ENCODE results near the gene LAMTOR2. TPM values are rescaled to one million over a fixed set of nuclear protein-coding genes. Genes with fewer than 3 reads are reported as not detected.

The LAMTOR2 gene
- total and polyA plus RNA-seq, 2 of the 4 experiments (the other 2 are of a cell fraction), result 50.0 to 89.0 TPM

DNA sequence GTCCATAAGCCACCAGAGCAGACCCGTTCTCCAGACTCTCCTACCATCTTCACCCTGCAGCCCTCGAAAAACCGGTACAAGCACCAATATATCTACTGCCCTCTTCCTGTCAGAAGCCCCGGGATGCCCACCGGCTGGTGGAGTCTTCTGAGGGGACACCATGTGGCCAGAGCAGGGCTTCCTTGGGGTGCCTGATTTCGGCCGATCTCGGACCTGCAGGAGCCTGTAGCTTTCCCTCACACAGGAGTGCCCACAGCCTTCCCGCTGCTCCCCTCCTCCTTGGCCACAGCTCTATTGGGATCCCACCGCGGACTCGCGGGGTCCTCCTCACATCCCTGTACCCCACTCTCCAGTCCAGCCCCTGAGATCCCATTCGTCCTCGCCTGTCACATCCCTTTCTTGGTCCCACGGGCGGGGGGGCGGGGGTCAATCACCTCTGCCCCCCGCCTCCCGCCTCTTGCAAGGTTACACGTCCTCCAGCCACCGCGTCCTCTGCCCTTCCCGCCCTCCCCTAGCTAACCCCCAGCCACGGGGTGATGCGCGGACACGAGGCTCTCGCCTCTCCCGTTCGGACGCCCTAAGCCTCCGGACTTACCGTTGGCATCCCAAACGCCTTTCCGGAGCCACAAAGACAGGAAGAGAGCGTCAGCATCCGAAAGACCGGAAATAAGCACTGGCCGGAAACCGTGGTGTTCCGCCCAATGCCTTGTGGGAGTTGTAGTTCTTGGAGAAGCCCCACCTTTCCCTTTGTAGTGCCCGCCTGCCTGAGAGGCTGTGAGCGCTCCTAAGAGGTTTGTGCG is 34.1 kb upstream of the LAMTOR2 start, which contains the start of gene SSR2:
TSS of gene SSR2 (minus strand) at position 659 of the 800 bp plus-strand sequence. CDS start 784 bp downstream, outside the sequence.
- H2BK15ac ChIP-seq (ENCODE audit: low read depth, low read length), result no peak within 1 kb of the TSS
- dilution Hi-C loops (cut with HindIII; ENCODE audit: low sequenced_read_pairs, unreplicated experiment) (no loop called here), intact Hi-C loops (cut with micrococcal nuclease) (no loop called here), in situ Hi-C loops (cut with MboI; ENCODE audit: low sequenced_read_pairs) (no loop called here)
- H3K56ac ChIP-seq (ENCODE audit: extremely low read depth, insufficient read depth, low read length), result no peak within 1 kb of the TSS; the same call in 1 of the 2 replicates
- H4K20me1 ChIP-seq (ENCODE audit: insufficient read depth, low read length), result no peaks in the 10 kb centered on the region
- no peak within 1 kb of the TSS for H2BK20ac ChIP-seq (ENCODE audit: low read depth, low read length)
- peak within 1 kb of the TSS; percentile 78 for H3K4me2 ChIP-seq (ENCODE audit: low read depth, low read length)
- H4K5ac ChIP-seq (ENCODE audit: low read depth, low read length), result no peak within 1 kb of the TSS
- H4K8ac ChIP-seq (ENCODE audit: low read depth in 2 of 2, low read length in 2 of 2), result peak within 1 kb of the TSS; percentile 7 to 90; a peak in 3 of 4 replicates
- peak; percentile 95 for ATAC-seq (ENCODE audit: low read depth)
- peak within 1 kb of the TSS; percentile 92 for H2AK5ac ChIP-seq (ENCODE audit: low read depth, low read length)
- peak within 1 kb of the TSS; percentile 85 for H2BK5ac ChIP-seq (ENCODE audit: low read depth, low read length, poor library complexity, severe bottlenecking)
- BruUV-seq (replicated peaks), result no TSS peak
- H3K9ac ChIP-seq (ENCODE audit: low read depth, low read length), result peak within 1 kb of the TSS; percentile 70
- H3K14ac ChIP-seq (replicated peaks; ENCODE audit: low read depth, low read length), result peak within 1 kb of the TSS; percentile 88
- TF ChIP-seq RFX5 (IDR thresholded peaks at IDR 0.05; ENCODE audit: low read depth, low read length) (no peak), SMC3 (IDR thresholded peaks at IDR 0.05; ENCODE audit: low read depth, low read length) (no peak), BHLHE40 (IDR thresholded peaks at IDR 0.05; ENCODE audit: low read depth, low read length) (no peak), MXI1 (IDR thresholded peaks at IDR 0.05; ENCODE audit: borderline replicate concordance, low read depth, low read length) (peak; percentile 71; the same call in 1 of the 2 replicates), POLR2A (IDR thresholded peaks at IDR 0.05; ENCODE audit: low read depth, low read length) (peak; percentile 87), FOS (IDR thresholded peaks at IDR 0.05; ENCODE audit: low read depth, low read length) (no peak), MAZ (IDR thresholded peaks at IDR 0.05; ENCODE audit: borderline replicate concordance, low read depth, low read length) (no peak), MAFK (IDR thresholded peaks at IDR 0.05; ENCODE audit: low read depth, low read length) (no peak), CHD1 (IDR thresholded peaks at IDR 0.05; ENCODE audit: low read depth, low read length) (no peak)
- DNase-seq, result peak; percentile 92
- peaks cover 3% of the 10 kb centered on the region; the same call in 1 of the 2 replicates for H3K9me1 ChIP-seq (ENCODE audit: insufficient read depth, low read length)
- ChIA-PET CTCF (interaction anchor here (0.6 to 1.0 kb wide), 2 partner anchors 31 to 531 kb away, joined by 3 to 5 read pairs; no protein-coding TSS in a partner anchor), POLR2A (ENCODE audit: unreplicated experiment) (interaction anchor here (0.6 kb wide), 1 partner anchor 14 kb away, joined by 6 read pairs; no protein-coding TSS in a partner anchor)
- peak within 1 kb of the TSS; percentile 86 for H4K91ac ChIP-seq (ENCODE audit: insufficient read depth, low read depth, low read length)
- H3K4ac ChIP-seq (ENCODE audit: low read depth, low read length), result peak within 1 kb of the TSS; percentile 94
- peak within 1 kb of the TSS; percentile 87 for H2AFZ ChIP-seq (replicated peaks; ENCODE audit: low read length, poor library complexity)
- peaks cover 10 to 30% of the 10 kb centered on the region in 2 experiments for H3K79me1 ChIP-seq (ENCODE audit: low read depth in 1 of 2, low read length in 2 of 2)
- H3K4me3 ChIP-seq (ENCODE audit: insufficient read depth, low read depth, low read length), result peak within 1 kb of the TSS; percentile 63
- H3K27ac ChIP-seq (ENCODE audit: insufficient read depth, low read length), result peak within 1 kb of the TSS; percentile 84
- WGBS, 2 experiments (ENCODE audit: extremely low coverage in 2 of 2, insufficient read length in 1 of 2), result 1% methylated on average over 18 of the region's 45 CpGs; no CpG with 5 or more reads in 1 of the 2 experiments
- H3K36me3 ChIP-seq (ENCODE audit: control insufficient read depth, insufficient read depth, low read length), result peaks cover 16% of the 10 kb centered on the region
- H2BK120ac ChIP-seq (ENCODE audit: low read depth, low read length), result no peak within 1 kb of the TSS
- no peak within 1 kb of the TSS for H3K18ac ChIP-seq (ENCODE audit: low read depth, low read length)
- no peaks in the 10 kb centered on the region for H3K27me3 ChIP-seq (ENCODE audit: control insufficient read depth, insufficient read depth, low read length)
- peak within 1 kb of the TSS; percentile 70; the same call in 1 of the 2 replicates for H3K23ac ChIP-seq (ENCODE audit: low read depth, low read length)
- H2AK9ac ChIP-seq (replicated peaks; ENCODE audit: low read depth, low read length, poor library complexity), result peak within 1 kb of the TSS; percentile 83
- no peaks in the 10 kb centered on the region for H3K9me3 ChIP-seq (ENCODE audit: control insufficient read depth, insufficient read depth, low read length)
- H3K4me1 ChIP-seq (ENCODE audit: control insufficient read depth, insufficient read depth, low read length), result 0 out of 2 replicates have a peak, but pooled peaks cover 1% of the 10 kb centered on the region
